Esophagus squamous epithelium (tissue), 4 donors: ENCODE data around the gene ANKRD22.

Source experiments
- CTCF ChIP-seq, 6 experiments: fragments of 450-650 bp in 4 of 6; fragments of 200-600 bp in 2 of 6; sonication (generic) in 2 of 6; IDR thresholded peaks; one replicate each; pipeline ENCODE4 v1.5.1; 2016 to 2019; ENCODE audit warnings: antibody characterized with exemption in 6 of 6, mild to moderate bottlenecking in 4 of 6, moderate library complexity in 4 of 6
- POLR2A ChIP-seq, 4 donors: fragments of 450-650 bp; IDR thresholded peaks; one replicate each; pipeline ENCODE4 v1.6.1; 2017; ENCODE audit warnings: antibody characterized with exemption in 4 of 4, mild to moderate bottlenecking in 4 of 4, moderate library complexity in 3 of 4

GRCh38 chr10:88787463-88787862 is 64.2 kb downstream of the ANKRD22 start:
- TF ChIP-seq CTCF (IDR thresholded peaks at IDR 0.05) (no peak), POLR2A (IDR thresholded peaks at IDR 0.05) (no peak)
